NCI-H1694 treated with DMSO at 0.1 percent for 48 hours (cell line): Measurements from ENCODE around the gene DMAC1.

Experiments
- DNase-seq: peaks from one replicate; lab custom pipeline; 2025; lab: John Stamatoyannopoulos, UW

The DMAC1 gene

GRCh38 chr9:7799234-7799943 lies at the start of gene DMAC1:
Gene DMAC1 (minus strand): TSS chr9:7799778. CDS start chr9:7799734, 44 bp downstream.
- peak; percentile 60 for DNase-seq

GRCh38 chr9:7849362-7849761 lies 49.8 kb upstream of the DMAC1 start:
- DNase-seq: no peak

GRCh38 chr9:7848498-7848897 lies 48.9 kb upstream of the DMAC1 start:
- no peak for DNase-seq

GRCh38 chr9:7844242-7844641 lies 44.7 kb upstream of the DMAC1 start:
- DNase-seq: no peak

GRCh38 chr9:7841831-7842230 lies 42.3 kb upstream of the DMAC1 start:
- no peak for DNase-seq

GRCh38 chr9:7834531-7834930 lies 35.0 kb upstream of the DMAC1 start:
- DNase-seq: no peak

GRCh38 chr9:7828334-7828733 lies 28.8 kb upstream of the DMAC1 start:
- no peak for DNase-seq

GRCh38 chr9:7827792-7828191 lies 28.2 kb upstream of the DMAC1 start:
- no peak for DNase-seq

GRCh38 chr9:7827056-7827455 lies 27.5 kb upstream of the DMAC1 start:
- no peak for DNase-seq

- no peak for DNase-seq
These were observed 24.1 kb upstream of the DMAC1 start for GRCh38 chr9:7823651-7824050.

- DNase-seq: no peak
These were observed 20.4 kb upstream of the DMAC1 start for GRCh38 chr9:7819984-7820383.

GRCh38 chr9:7816021-7816420 lies 16.4 kb upstream of the DMAC1 start:
- DNase-seq: no peak

GRCh38 chr9:7813030-7813429 lies 13.5 kb upstream of the DMAC1 start:
- DNase-seq: no peak

GRCh38 chr9:7811677-7812076 lies 12.1 kb upstream of the DMAC1 start:
- no peak for DNase-seq

- DNase-seq: no peak
These were observed 3.1 kb upstream of the DMAC1 start for GRCh38 chr9:7802666-7803065.

GRCh38 chr9:7799944-7800285 lies 337 bp upstream of the DMAC1 start:
- no peak for DNase-seq

- DNase-seq: no peak
These were observed 5.4 kb downstream of the DMAC1 start for GRCh38 chr9:7794196-7794595.

- no peak for DNase-seq
These were observed 8.2 kb downstream of the DMAC1 start for GRCh38 chr9:7791394-7791793.

GRCh38 chr9:7790819-7791182 lies 8.8 kb downstream of the DMAC1 start:
- DNase-seq: no peak

- no peak for DNase-seq
These were observed 9.4 kb downstream of the DMAC1 start for GRCh38 chr9:7790022-7790818.

GRCh38 chr9:7788772-7789171 lies 10.8 kb downstream of the DMAC1 start:
- DNase-seq: no peak

- DNase-seq: no peak
These were observed 13.8 kb downstream of the DMAC1 start for GRCh38 chr9:7785813-7786212.

GRCh38 chr9:7784472-7784871 lies 15.1 kb downstream of the DMAC1 start:
- DNase-seq: no peak

GRCh38 chr9:7783635-7784063 lies 15.9 kb downstream of the DMAC1 start:
- no peak for DNase-seq
